GM19395 (cell line): ENCODE data around the gene DPM3.
A peak's percentile ranks its signal among the peaks of the same experiment; 100 is the strongest.
"Not testable (repeated sequence)": the region's sequence is repeated elsewhere in the genome, so short reads cannot be mapped to it uniquely, and the experiment has no call there.

Source experiments
- ATAC-seq: cut with Tn5 transposase; IDR thresholded peaks from one replicate; pipeline ENCODE4 v1.9.1; 2021; ENCODE audit warnings: mild to moderate bottlenecking, moderate library complexity; ENCODE audit not compliant: unreplicated experiment

DPM3 gene

GRCh38 chr1:155162631-155163030, 22.3 kb upstream of the DPM3 start:
- not testable (repeated sequence) for ATAC-seq

DNA sequence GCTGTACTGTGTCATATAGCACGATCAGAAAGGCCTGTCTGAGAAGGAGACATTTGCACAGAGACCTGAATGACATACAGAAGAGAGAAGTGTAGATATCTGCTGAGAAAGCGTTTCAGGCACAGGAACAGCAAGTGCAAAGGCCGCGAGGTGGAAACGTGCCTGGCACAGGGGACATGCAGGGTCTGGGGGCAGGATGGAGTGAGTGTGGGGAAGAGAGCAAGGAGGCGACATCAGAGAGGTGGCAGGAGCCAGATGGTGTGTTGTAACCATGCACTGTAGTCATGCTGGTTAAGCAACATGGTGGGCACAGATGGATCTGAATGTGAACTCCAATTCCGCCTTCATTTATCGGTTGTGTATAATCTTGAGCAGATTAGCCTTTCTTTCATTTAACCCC, 19.8 kb upstream of the DPM3 start:
- no peak for ATAC-seq

GRCh38 chr1:155158991-155159390, 18.7 kb upstream of the DPM3 start:
- ATAC-seq, result no peak

DNA sequence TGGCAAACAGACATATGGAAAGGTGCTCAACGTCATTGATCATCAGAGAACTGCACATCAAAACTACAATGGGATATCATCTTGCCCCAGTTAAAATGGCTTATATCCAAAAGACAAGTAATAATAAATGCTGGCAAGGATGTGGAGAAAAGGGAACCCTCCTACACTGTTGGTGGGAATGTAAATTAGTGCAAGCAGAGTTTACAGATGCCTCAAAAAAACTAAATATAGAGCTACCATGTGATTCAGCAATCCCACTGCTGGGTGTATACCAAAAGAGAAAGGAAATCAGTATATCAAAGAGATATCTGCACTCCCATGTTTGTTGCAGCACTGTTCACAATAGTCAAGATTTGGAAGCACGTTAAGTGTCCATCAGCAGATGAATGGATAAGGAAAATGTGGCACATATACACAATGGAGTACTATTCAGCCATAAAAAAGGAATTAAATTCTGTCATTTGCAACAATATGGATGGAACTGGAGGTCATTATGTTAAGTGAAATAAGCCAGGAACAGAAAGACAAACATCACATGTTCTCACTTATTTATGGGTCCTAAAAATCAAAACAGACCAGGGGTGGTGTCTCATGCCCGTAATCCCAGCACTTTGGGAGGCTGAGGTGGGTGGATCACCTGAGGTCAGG, 15.8 kb upstream of the DPM3 start:
- not testable (repeated sequence) for ATAC-seq

DNA sequence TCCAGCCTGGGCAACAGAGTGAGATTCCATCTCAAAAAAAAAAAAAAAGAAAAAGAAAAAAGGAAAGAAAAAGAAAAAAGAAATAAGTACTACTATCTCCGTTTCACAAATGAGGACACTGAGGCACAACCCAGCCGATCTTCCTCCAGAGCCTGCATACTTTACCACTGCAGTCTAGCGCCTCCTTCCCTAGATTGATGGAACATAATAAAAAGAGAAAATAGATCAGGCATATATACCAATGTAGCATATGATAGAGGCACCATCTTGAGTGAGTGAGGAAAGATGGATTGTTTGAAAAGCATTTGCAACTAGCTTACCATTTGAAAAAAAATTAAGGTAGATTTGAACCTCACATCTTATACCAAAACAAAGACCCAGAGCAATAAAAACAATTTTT, 5.2 kb upstream of the DPM3 start:
- no peak for ATAC-seq

- ATAC-seq, result no peak
Observed at GRCh38 chr1:155141749-155142148, 1.4 kb upstream of the DPM3 start.

GRCh38 chr1:155140630-155140953, 261 bp upstream of the DPM3 start:
- no peak for ATAC-seq

DNA sequence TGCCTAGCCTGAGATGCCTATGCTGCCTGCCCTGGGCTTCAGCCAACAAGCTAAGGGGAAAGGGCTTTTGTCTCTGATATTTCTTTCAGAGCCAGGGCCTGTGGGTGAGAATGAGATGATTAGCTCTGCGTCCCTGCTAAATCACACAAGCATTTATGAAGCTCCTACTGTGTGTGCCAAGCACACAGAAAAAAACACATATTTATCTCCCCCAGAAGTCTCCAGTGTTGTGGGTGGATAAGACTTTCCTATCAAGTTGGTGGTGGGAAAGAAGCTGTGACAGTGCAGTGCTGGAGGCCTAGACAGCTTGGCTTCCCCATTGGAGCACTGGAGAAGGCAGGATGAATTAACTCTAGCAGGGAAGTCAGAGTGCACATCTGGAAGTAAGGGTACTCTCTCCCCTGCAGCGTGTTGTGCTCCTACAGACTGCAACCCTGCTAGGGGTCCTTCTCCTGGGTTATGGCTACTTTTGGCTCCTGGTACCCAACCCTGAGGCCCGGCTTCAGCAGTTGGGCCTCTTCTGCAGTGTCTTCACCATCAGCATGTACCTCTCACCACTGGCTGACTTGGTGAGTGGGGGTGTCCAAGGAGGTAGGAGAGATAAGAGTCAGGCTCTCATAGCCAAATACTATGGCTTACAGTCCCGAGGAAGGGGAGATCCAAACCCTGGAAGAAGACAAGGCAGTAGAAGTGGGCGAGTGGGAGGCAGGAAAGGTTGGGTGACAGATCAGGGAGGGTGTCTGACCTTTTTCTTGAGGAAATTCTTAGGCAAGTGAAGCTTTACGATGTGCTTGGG, 3.0 kb downstream of the DPM3 start:
- no peak for ATAC-seq

GRCh38 chr1:155136748-155137147, 3.6 kb downstream of the DPM3 start:
- no peak for ATAC-seq

DNA sequence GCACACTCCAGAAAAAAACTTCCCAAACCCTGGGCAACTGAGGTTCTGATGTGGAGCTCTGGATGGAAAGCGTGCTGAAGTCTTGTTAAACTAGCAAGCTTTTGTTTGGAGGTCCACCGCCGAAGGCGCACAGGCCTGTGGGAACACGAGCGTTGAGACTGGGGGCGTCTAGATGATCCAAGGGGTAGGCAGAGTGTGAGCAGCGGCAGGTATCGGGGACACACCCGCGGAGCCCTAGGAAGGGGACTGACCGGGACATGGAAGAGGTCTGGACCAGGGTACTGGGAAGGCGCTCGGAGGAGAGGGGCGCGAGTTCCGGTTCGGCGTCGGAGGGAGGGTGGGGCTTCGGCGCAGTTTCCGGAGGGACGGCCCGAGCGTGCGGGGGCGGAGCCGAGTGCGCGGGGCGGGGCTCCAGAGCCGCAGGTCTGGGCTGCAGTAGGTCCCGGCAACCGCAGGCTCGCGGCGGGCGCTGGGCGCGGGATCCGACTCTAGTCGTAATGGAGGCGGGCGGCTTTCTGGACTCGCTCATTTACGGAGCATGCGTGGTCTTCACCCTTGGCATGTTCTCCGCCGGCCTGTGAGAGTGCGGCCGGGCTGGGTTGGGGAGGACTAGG, 4.8 kb downstream of the DPM3 start, which contains the start of gene SLC50A1:
SLC50A1 (plus strand) TSS at position 438 of the 614 bp plus-strand sequence; CDS start at position 498, 60 bp downstream.
- ATAC-seq, result peak; percentile 75

- ATAC-seq, result no peak
Observed at GRCh38 chr1:155134880-155135414, 5.4 kb downstream of the DPM3 start.

DNA sequence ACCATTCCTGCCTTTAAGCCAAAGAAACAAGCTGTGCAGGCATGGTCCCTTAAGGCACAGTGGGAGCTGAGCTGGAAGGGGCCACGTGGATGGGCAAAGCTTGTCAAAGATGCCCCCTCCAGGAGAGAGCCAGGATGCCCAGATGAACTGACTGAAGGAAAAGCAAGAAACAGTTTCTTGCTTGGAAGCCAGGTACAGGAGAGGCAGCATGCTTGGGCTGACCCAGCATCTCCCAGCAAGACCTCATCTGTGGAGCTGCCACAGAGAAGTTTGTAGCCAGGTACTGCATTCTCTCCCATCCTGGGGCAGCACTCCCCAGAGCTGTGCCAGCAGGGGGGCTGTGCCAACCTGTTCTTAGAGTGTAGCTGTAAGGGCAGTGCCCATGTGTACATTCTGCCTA, 6.0 kb downstream of the DPM3 start:
- ATAC-seq, result no peak

- no peak for ATAC-seq
Observed at GRCh38 chr1:155133799-155134281, 6.5 kb downstream of the DPM3 start.

- ATAC-seq, result no peak
Observed at GRCh38 chr1:155131856-155132255, 8.5 kb downstream of the DPM3 start.

- no peak for ATAC-seq
Observed at GRCh38 chr1:155131285-155131684, 9.0 kb downstream of the DPM3 start.

GRCh38 chr1:155130272-155131006, 9.9 kb downstream of the DPM3 start:
- ATAC-seq, result no peak

GRCh38 chr1:155128755-155129473, 11.4 kb downstream of the DPM3 start:
- no peak for ATAC-seq

DNA sequence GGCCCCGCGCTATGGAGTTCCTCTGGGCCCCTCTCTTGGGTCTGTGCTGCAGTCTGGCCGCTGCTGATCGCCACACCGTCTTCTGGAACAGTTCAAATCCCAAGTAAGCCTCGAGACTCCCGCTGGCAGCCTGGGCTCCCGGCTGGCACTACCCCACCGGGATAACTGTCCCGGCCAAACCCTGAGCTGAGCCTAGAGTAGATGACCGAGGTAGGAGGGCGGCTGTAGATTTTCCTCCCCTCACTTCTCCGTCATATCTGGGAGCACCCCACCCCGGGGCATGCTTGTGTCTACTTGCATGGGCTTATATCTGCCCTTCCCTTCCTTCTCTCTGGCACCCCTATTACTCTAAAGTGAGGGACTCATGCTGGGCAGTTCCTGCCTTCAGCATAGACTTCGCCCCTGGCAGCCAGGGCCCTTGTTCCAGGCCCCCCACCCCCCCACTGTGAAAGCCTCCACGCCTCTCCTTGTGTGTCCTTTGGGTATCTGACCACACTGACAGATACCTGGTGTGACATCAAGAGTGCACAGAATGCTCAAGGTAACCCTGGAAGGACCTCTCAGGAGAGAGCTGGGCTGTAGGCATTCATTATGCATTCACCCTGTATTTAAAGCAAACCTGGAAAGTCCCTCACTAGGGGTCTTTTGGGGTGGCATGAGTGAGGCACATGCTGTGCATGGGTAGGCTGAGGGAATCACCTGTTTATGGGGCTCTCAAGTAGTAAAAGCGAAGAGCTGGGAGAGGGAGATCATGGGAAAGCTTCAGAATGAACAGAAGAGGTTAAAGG, 12.2 kb downstream of the DPM3 start:
- no peak for ATAC-seq

- no peak for ATAC-seq
Observed at GRCh38 chr1:155127105-155127966, 13.0 kb downstream of the DPM3 start, which contains the start of gene EFNA1. Gene EFNA1 (plus strand): TSS chr1:155127876. CDS start chr1:155127978, 102 bp downstream.
